SK-N-SH treated with all-trans-retinoic acid at 6 μM for 48 hours (cell line): ENCODE data around the gene ATAD3C.
"Not testable (repeated sequence)": the region's sequence is repeated elsewhere in the genome, so short reads cannot be mapped to it uniquely, and the experiment has no call there.

Source experiments
- ATAC-seq: fragments of 200-7000 bp; cut with Tn5 transposase; 3 replicates; pipeline ENCODE4 v1.9.1; 2020; ENCODE audit warnings: mild to moderate bottlenecking, moderate library complexity
- ARNTL ChIP-seq: fragments of 450-650 bp; formaldehyde crosslinking; IDR thresholded peaks from 2 replicates; pipeline ENCODE4 v1.5.0; 2020; ENCODE audit warnings: low read depth, mild to moderate bottlenecking, moderate library complexity, borderline replicate concordance
- CSDC2 ChIP-seq: fragments of 250-450 bp; sonication (Bioruptor Pico); IDR thresholded peaks from 2 replicates; pipeline ENCODE4 v1.5.0; 2020; ENCODE audit warnings: mild to moderate bottlenecking, moderate library complexity
- ESRRG ChIP-seq: fragments of 250-450 bp; sonication (Bioruptor Pico); IDR thresholded peaks from 2 replicates; pipeline ENCODE4 v1.6.1; 2021; ENCODE audit warnings: mild to moderate bottlenecking
- GLIS3 ChIP-seq: fragments of 250-450 bp; sonication (Bioruptor Pico); IDR thresholded peaks from 2 replicates; pipeline ENCODE4 v1.5.0; 2020; ENCODE audit warnings: mild to moderate bottlenecking, moderate library complexity
- POU6F1 ChIP-seq: fragments of 250-450 bp; sonication (Bioruptor Pico); IDR thresholded peaks from 2 replicates; pipeline ENCODE4 v1.8.0; 2021; ENCODE audit warnings: low read depth, mild to moderate bottlenecking, moderate library complexity, borderline replicate concordance
- RARB ChIP-seq: fragments of 250-450 bp; sonication (Bioruptor Pico); IDR thresholded peaks from 2 replicates; pipeline ENCODE4 v1.8.0; 2021; ENCODE audit warnings: mild to moderate bottlenecking, moderate library complexity
- SNAI2 ChIP-seq: fragments of 250-450 bp; sonication (Bioruptor Pico); IDR thresholded peaks from 2 replicates; pipeline ENCODE4 v1.5.0; 2020; ENCODE audit warnings: mild to moderate bottlenecking, moderate library complexity
- TCF4 ChIP-seq: fragments of 250-450 bp; sonication (Bioruptor Pico); IDR thresholded peaks from 2 replicates; pipeline ENCODE4 v1.8.0; 2021; ENCODE audit warnings: mild to moderate bottlenecking, moderate library complexity, borderline replicate concordance
- TSHZ2 ChIP-seq: fragments of 250-450 bp; sonication (Bioruptor Pico); IDR thresholded peaks from 2 replicates; pipeline ENCODE4 v1.5.0; 2020; ENCODE audit warnings: mild to moderate bottlenecking, moderate library complexity
- ZC3H10 ChIP-seq: fragments of 250-450 bp; sonication (Bioruptor Pico); IDR thresholded peaks from 2 replicates; pipeline ENCODE4 v1.5.1; 2021; ENCODE audit warnings: mild to moderate bottlenecking, moderate library complexity
- ZNF70 ChIP-seq: fragments of 450-650 bp; formaldehyde crosslinking; IDR thresholded peaks from 2 replicates; pipeline ENCODE4 v1.5.0; 2020; ENCODE audit warnings: mild to moderate bottlenecking, moderate library complexity
- TF ChIP-seq, protein P1 (sequence below): fragments of 250-450 bp; sonication (Bioruptor Pico); IDR thresholded peaks from 2 replicates; pipeline ENCODE4 v1.8.0; 2020; ENCODE audit warnings: mild to moderate bottlenecking, moderate library complexity, borderline replicate concordance

The ATAD3C gene

DNA sequence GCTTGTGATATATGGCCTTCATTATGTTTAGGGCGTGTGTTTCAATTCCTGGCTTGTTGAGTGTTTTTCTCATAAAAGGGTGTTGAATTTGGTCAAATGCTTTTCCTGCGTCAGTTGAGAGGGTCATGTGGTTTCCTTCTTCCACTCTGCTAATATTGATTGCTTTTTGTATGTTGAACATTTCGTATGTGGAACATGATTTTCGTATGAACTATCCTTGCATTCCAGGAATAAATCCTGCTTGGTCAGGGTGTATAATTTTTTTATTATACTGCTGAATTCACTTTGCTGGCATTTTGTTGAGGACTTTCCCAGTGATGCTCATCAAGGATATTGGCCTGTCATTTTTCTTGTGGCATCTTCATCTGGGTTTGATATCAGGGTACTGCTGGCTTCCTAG, 57.8 kb downstream of the ATAD3C start:
- no peak for ATAC-seq
- no peak for TF ChIP-seq ESRRG (CRISPR knock-in tag)
- no peak for TF ChIP-seq ARNTL (CRISPR knock-in tag)
- no peak for TF ChIP-seq SNAI2 (CRISPR knock-in tag)
- no peak for TF ChIP-seq TSHZ2

DNA sequence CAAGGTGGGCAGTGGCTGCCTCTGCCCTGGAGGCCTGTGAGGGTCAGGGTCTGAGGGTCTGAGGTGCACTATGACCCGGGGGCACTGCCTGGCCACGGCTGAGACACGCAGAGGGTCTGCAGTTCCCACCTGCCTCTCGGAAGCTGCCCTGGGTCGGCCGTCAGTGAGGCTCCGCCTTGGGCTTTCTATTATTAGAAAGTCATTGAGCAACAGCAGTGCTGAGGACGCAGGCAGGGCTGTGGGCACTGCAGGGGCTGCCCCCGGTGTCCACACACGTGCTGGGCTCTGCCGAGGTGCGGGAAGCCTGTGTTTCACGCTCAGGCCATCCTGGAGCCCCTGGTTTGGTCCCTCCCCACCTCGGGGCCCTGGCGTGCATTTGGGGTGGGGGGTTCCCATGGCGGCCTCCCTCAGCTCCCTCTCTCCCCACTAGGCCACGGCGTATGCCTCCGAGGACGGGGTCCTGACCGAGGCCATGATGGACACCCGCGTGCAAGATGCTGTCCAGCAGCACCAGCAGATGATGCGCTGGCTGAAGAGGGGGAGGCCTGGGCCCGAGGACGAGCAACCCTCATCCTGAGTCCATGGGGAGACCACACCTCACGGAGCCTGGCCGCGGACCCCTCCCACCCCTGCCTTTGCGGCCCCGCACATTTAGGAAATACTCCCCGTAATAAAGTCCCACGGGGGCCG, 59.4 kb downstream of the ATAD3C start:
- ATAC-seq = not testable (repeated sequence)

- not testable (repeated sequence) for ATAC-seq
These were observed 60.0 kb downstream of the ATAD3C start for GRCh38 chr1:1509465-1509850.

DNA sequence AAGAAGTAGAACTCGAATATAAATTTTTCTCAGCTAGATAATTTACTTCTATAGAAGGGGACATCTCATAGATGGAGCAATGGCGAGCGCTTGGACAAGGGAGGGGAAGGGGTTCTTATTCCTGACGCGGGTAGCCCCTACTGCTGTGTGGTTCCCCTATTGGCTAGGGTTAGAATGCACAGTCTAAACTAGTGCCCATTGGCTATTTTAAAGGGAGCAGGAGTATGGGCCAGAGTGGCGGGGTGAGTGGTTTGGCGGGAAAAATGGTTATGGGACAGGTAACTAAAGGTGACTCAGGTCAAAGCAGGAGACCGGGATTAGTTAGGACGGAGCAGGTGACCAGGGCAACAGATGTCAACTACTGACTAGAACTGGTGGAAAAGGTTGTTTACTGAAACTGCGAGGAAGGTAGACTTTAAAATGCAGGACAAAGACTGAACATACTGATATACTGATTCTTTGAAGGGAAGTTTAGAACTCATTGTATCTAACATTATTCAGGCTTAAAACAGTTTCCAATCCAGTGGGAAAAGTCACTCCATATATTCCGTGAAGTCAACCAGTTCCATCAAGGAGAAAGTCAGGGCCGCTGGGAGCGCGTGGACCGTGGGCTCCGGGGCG, 61.5 kb downstream of the ATAD3C start:
- 0 out of 3 replicates have a peak, but pooled peaks have one; percentile 4 for ATAC-seq
- peak; percentile 86 for TF ChIP-seq ZNF70 (CRISPR knock-in tag)
- no peak for TF ChIP-seq ZC3H10

GRCh38 chr1:1511533-1512285, 62.2 kb downstream of the ATAD3C start, which contains the start of gene ATAD3A:
Gene ATAD3A, plus strand, starts transcription at chr1:1512162. Its CDS starts 107 bp downstream, at chr1:1512269.
- peak; percentile 92 for ATAC-seq
- peak; percentile 34; the same call in 1 of the 2 replicates for TF ChIP-seq TCF4 (CRISPR knock-in tag)
- TF ChIP-seq, protein P1, sequence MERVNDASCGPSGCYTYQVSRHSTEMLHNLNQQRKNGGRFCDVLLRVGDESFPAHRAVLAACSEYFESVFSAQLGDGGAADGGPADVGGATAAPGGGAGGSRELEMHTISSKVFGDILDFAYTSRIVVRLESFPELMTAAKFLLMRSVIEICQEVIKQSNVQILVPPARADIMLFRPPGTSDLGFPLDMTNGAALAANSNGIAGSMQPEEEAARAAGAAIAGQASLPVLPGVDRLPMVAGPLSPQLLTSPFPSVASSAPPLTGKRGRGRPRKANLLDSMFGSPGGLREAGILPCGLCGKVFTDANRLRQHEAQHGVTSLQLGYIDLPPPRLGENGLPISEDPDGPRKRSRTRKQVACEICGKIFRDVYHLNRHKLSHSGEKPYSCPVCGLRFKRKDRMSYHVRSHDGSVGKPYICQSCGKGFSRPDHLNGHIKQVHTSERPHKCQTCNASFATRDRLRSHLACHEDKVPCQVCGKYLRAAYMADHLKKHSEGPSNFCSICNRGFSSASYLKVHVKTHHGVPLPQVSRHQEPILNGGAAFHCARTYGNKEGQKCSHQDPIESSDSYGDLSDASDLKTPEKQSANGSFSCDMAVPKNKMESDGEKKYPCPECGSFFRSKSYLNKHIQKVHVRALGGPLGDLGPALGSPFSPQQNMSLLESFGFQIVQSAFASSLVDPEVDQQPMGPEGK (CRISPR knock-in tag) = no peak

- ATAC-seq = peak; percentile 9
These were observed 62.9 kb downstream of the ATAD3C start for GRCh38 chr1:1512425-1512824.

DNA sequence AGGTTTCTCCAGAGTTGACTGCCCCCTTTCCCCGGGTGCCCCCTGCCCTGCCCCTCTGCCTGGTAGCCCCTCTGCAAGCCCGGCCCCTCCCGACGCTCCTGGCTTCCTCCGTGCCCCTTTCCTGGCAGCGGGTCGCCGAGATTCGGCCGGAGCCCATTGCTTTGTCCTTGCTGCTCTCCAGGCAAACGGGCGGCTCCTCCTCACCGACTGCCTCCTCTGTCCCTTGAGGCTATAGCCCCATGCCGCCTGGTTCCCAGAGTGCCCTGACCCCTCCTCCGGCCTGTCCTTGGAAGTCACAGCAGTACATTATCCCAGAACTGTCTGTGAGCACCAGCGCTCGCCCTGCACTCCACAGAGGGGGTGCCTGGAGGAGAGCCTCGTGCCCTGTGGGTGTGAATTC, 64.2 kb downstream of the ATAD3C start:
- ATAC-seq = not testable (repeated sequence)

- ATAC-seq = not testable (repeated sequence)
These were observed 64.9 kb downstream of the ATAD3C start for GRCh38 chr1:1514376-1514775.

DNA sequence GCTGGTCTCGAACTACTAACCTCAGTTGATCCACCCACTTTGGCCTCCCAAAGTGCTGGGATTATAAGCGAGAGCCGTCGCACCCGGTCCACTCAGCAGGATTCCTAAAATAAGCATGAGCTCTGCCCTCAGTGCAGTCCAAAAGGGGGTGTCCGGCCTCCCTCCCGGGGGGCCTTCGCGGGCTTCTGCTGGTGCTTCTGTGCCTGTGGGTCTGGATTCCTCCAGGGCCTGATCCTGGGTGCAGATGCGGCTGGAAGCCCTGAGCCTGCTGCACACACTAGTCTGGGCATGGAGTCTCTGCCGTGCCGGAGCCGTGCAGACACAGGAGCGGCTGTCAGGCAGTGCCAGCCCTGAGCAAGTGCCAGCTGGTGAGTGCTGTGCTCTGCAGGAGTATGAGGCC, 67.4 kb downstream of the ATAD3C start:
- not testable (repeated sequence) for ATAC-seq

DNA sequence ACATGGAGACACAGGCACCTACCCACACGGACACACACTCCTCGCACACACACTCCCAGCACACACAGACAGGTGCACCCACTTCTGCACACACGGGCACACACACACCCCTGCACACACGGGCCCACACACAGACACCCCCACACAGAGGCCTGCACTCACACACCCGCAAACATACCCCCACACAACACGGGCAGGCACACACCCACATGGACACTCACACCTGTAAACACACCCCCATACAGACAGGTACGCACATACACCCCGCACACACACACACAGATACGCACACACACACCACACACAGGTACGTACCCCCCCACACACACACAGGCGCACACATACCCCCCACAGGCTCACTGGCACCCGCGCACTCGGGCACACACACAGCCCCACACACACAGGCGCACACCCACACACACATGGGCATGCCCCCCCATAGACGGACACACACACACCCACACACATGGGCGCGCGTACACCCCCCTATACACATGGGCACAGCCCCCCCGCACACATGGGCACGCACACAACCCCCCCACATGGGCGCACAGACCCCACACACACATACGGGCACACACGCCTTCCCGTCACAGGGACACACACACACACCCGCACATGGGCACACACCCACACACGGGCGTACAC, 68.6 kb downstream of the ATAD3C start:
- ATAC-seq = no peak
- TF ChIP-seq CSDC2 (no peak), POU6F1 (no peak), SNAI2 (CRISPR knock-in tag) (no peak), RARB (CRISPR knock-in tag) (no peak), GLIS3 (no peak)

GRCh38 chr1:1518621-1519007, 69.1 kb downstream of the ATAD3C start:
- ATAC-seq = not testable (repeated sequence)
